GM23248 (cell line): ENCODE data around the gene SST. TPM values are rescaled to one million over a fixed set of nuclear protein-coding genes. Genes with fewer than 3 reads are reported as not detected.

Experiments used
- DNase-seq: peaks from one replicate; pipeline ENCODE4 v3.0.0-alpha.2; 2015
- H2AFZ ChIP-seq: fragments of 200-600 bp; sonication (generic); 2 replicates; pipeline ENCODE4 v1.6.1; 2016; ENCODE audit warnings: antibody characterized with exemption
- H3F3A ChIP-seq: fragments of 200-600 bp; sonication (generic); 2 replicates; pipeline ENCODE4 v1.6.1; 2016; ENCODE audit warnings: mild to moderate bottlenecking, antibody characterized with exemption, mixed run types; ENCODE audit not compliant: insufficient read depth
- H3K27ac ChIP-seq: fragments of 200-600 bp; sonication (generic); 2 replicates; pipeline ENCODE4 v1.5.1; 2016; ENCODE audit warnings: mild to moderate bottlenecking
- H3K27me3 ChIP-seq: fragments of 200-600 bp; sonication (generic); replicated peaks from 2 replicates; pipeline ENCODE4 v1.6.1; 2016; ENCODE audit warnings: mild to moderate bottlenecking; ENCODE audit not compliant: insufficient read depth
- H3K36me3 ChIP-seq: fragments of 200-600 bp; sonication (generic); 2 replicates; pipeline ENCODE4 v1.6.1; 2016; ENCODE audit warnings: low read depth, mild to moderate bottlenecking
- H3K4me1 ChIP-seq: fragments of 200-600 bp; sonication (generic); 2 replicates; pipeline ENCODE4 v1.6.1; 2016; ENCODE audit warnings: mild to moderate bottlenecking; ENCODE audit not compliant: insufficient read depth
- H3K4me2 ChIP-seq: fragments of 200-600 bp; sonication (generic); one replicate; pipeline ENCODE4 v1.6.1; 2016; ENCODE audit warnings: mild to moderate bottlenecking; ENCODE audit not compliant: unreplicated experiment
- H3K4me3 ChIP-seq: fragments of 200-600 bp; sonication (generic); 2 replicates; pipeline ENCODE4 v1.5.1; 2016; ENCODE audit warnings: mild to moderate bottlenecking
- H3K79me2 ChIP-seq: fragments of 200-600 bp; sonication (generic); 2 replicates; pipeline ENCODE4 v1.6.1; 2016; ENCODE audit warnings: mild to moderate bottlenecking; ENCODE audit not compliant: insufficient read depth
- H3K9ac ChIP-seq: fragments of 200-600 bp; sonication (generic); 2 replicates; pipeline ENCODE4 v1.6.1; 2016; ENCODE audit warnings: mild to moderate bottlenecking
- H3K9me2 ChIP-seq: fragments of 200-600 bp; sonication (generic); 2 replicates; pipeline ENCODE4 v1.6.1; 2016; ENCODE audit warnings: mixed run types, mild to moderate bottlenecking, moderate library complexity; ENCODE audit not compliant: insufficient read depth
- H3K9me3 ChIP-seq: fragments of 200-600 bp; sonication (generic); one replicate; pipeline ENCODE4 v1.6.1; 2017; ENCODE audit warnings: low read depth
- H4K20me1 ChIP-seq: fragments of 200-600 bp; sonication (generic); 2 replicates; pipeline ENCODE4 v1.6.0; 2016; ENCODE audit not compliant: insufficient read depth
- EZH2 ChIP-seq: fragments of 200-600 bp; sonication (generic); IDR thresholded peaks from 2 replicates; pipeline ENCODE4 v1.6.1; 2018; ENCODE audit warnings: antibody characterized with exemption, mild to moderate bottlenecking; ENCODE audit not compliant: insufficient read depth, poor library complexity, severe bottlenecking
- EZH2phosphoT487 ChIP-seq: fragments of 200-600 bp; sonication (generic); IDR thresholded peaks from 2 replicates; pipeline ENCODE4 v1.6.1; 2018; ENCODE audit warnings: antibody characterized with exemption, moderate library complexity, mild to moderate bottlenecking, low read depth; ENCODE audit not compliant: insufficient read depth
- WGBS, 2 experiments: methylation state at CpG; one replicate each; pipeline ENCODE4 v1.1.6; 2015 to 2017; ENCODE audit warnings: low lambda C conversion rate in 2 of 2, low coverage in 1 of 2; ENCODE audit errors: missing lambda C conversion rate in 2 of 2; 5-methylcytosine and 5-hydroxymethylcytosine counted together
- in situ Hi-C: fragments of 300-500 bp; cut with MboI; formaldehyde crosslinking; loops from 2 replicates; pipeline ENCODE4 v1.15.0; 2020
- polyA plus RNA-seq: library from polyadenylated mRNA; unstranded; fragments of >200 nt; fragmentation: Nextera tagmentation; extraction: Ambion mirVana; gene quantifications from 2 replicates; pipeline ENCODE4 v1.2.1, GENCODE V29; 2016
- total RNA-seq: library from RNA; depleted of rRNA; stranded (reverse); fragments of >200 nt; shearing (Covaris generic); gene quantifications from 2 replicates; pipeline ENCODE4 v1.2.3, GENCODE V29; 2014

Gene SST
- total and polyA plus RNA-seq, 2 experiments from 2014 or later, result 3.1 TPM; not detected in 1

DNA sequence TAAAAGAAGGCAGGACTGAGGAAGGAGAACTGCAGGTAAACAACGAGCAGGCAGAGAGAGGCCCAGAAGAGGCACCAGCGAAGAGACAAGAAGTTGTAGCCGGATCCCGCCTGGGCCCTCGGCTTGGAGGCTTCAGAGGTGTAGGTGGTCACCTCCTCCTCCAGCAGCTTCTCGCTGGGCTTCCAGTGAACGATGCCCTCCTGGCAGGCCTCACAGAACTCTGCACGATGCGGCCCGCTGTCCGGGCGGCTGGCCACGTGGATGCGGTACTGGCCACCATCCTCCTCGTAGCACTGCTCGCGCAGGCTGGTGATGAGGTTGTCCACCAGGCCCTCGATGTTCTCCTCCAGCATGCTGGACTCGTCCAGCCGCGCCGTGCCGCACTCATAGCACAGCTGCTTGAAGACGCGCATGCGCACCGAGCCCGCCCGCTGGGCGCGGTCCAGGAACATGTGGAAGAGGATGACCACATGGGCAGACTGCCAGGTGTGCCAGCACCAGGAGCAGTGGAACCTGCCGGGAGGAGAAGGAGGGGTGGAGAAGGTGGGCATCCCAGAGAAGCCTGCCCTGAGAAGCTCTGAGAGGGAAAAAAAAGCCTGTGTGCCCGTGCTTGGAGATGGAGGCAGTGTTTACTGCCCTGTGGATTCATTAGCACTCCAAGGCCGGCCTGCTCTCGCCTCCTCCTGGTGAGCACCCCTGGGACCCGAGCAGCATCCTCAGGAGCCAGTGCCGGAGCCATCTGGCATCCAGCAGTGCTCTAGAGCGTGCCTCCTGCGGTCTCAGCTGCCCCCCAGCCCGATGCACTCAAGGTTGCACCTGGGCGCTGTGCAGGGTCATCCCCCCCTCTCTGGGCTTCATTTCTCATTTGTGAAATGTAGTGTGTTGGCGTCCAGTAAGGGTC lies 28.6 kb upstream of the SST start:
- H3K79me2 ChIP-seq, result no peaks in the 10 kb centered on the region
- H3K4me1 ChIP-seq, result no peaks in the 10 kb centered on the region
- TF ChIP-seq EZH2, result no peak
- no peak for TF ChIP-seq EZH2phosphoT487
- H3K4me2 ChIP-seq, result no peak overlapping the region
- no peaks in the 10 kb centered on the region for H3K36me3 ChIP-seq
- no peaks in the 10 kb centered on the region for H3K9me3 ChIP-seq
- no peak overlapping the region for H3K9ac ChIP-seq
- no peaks in the 10 kb centered on the region for H3F3A ChIP-seq
- in situ Hi-C loops, result loop anchor here (25.0 kb wide), 1 partner anchor 861 kb away; the partner anchor contains the start of gene ADIPOQ
- no peak overlapping the region for H3K27ac ChIP-seq
- peaks cover 13% of the 10 kb centered on the region; the same call in 1 of the 2 replicates for H3K27me3 ChIP-seq
- no peaks in the 10 kb centered on the region for H3K9me2 ChIP-seq
- H2AFZ ChIP-seq, result no peak overlapping the region
- WGBS, 2 experiments, result 79 to 81% methylated on average over 29 to 42 of the region's 42 CpGs
- no peaks in the 10 kb centered on the region for H4K20me1 ChIP-seq
- H3K4me3 ChIP-seq, result no peak overlapping the region
- no peak for DNase-seq

DNA sequence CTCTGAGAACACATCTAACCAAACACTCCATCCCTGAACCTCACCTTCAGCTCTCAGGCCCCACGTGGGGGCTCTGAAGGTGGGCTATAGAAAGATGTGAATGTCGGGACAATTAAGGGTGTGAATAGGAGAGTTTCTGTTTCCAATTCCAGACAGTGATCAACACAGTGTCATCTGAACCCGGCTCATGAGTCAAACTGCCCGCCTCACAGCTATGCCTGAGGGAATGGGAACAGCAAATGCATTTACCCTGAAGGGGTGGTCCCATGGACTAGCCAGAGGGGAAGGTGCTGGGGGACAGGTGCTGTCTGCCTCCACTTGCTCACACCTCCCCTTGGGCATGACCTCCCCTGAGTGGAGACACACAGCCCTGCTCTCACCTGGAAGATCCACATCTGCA lies 25.8 kb upstream of the SST start:
- Histone ChIP-seq H3K4me2 (no peak overlapping the region), H3K9me2 (no peaks in the 10 kb centered on the region), H3K4me1 (no peaks in the 10 kb centered on the region), H3K27ac (no peak overlapping the region), H3K9ac (no peak overlapping the region), H3K79me2 (no peaks in the 10 kb centered on the region), H2AFZ (no peak overlapping the region), H4K20me1 (no peaks in the 10 kb centered on the region), H3K36me3 (no peaks in the 10 kb centered on the region), H3F3A (no peaks in the 10 kb centered on the region), H3K27me3 (peaks cover 15% of the 10 kb centered on the region; the same call in 1 of the 2 replicates), H3K4me3 (no peak overlapping the region), H3K9me3 (no peaks in the 10 kb centered on the region)
- 25 to 26% methylated on average over 4 of the region's 4 CpGs for WGBS, 2 experiments
- TF ChIP-seq EZH2, result no peak
- TF ChIP-seq EZH2phosphoT487, result no peak
- DNase-seq, result peak; percentile 22
- in situ Hi-C loops, result loop anchor here (25.0 kb wide), 1 partner anchor 859 kb away; the partner anchor contains the start of gene ADIPOQ

DNA sequence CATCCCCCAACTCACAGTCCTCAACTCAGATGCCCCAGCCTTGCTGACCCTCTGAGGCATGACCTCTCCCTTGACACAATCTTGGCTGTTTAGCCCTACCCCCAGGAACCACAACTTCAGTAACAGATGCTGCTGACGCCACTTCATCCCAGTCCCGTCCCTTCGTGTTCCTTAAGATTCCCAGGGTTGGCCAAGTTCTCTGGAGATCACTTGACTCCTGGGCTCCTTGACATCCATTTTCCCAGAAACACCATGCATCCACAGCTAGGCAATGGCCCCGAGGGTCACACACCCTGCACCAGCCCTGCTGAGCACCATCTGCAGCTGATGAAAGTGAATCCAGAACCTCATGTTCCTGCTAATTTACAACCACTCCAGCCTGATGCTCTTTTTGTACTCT lies 25.3 kb upstream of the SST start:
- Histone ChIP-seq H3K27ac (no peak overlapping the region), H3K27me3 (peaks cover 18% of the 10 kb centered on the region; the same call in 1 of the 2 replicates), H3K79me2 (no peaks in the 10 kb centered on the region), H3K9me3 (no peaks in the 10 kb centered on the region), H3K4me2 (no peak overlapping the region), H3K9me2 (no peaks in the 10 kb centered on the region), H3K36me3 (no peaks in the 10 kb centered on the region), H3K4me3 (no peak overlapping the region), H3K9ac (no peak overlapping the region), H4K20me1 (no peaks in the 10 kb centered on the region), H3K4me1 (no peaks in the 10 kb centered on the region), H3F3A (no peaks in the 10 kb centered on the region), H2AFZ (no peak overlapping the region)
- no peak for DNase-seq
- WGBS, 2 experiments, result 41 to 57% methylated on average over 4 of the region's 4 CpGs
- in situ Hi-C loops, result loop anchor here (25.0 kb wide), 1 partner anchor 858 kb away; the partner anchor contains the start of gene ADIPOQ
- TF ChIP-seq EZH2phosphoT487 (no peak), EZH2 (no peak)

DNA sequence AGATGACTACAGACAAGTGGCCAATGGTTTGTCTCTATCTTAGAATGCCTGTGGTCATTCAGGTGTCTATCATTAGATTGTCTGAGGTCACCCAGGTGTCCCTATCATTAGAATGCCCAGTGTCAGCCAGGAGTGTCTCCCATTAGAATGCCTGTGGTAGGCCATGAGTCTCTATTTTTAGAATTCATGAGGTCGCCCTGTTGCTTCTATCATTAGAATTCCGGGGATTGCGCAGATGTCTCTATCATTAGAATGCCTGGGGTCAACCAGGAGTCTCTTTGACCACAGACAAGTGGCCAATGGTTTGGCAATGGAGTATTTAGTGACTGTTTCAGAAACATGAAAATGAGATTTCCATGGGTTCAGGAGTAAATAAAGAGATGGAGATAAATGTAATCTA lies 24.6 kb upstream of the SST start:
- no peak for TF ChIP-seq EZH2phosphoT487
- no peak for TF ChIP-seq EZH2
- Histone ChIP-seq H3K79me2 (no peaks in the 10 kb centered on the region), H3K36me3 (no peaks in the 10 kb centered on the region), H3K27ac (no peak overlapping the region), H4K20me1 (no peaks in the 10 kb centered on the region), H3K9me2 (no peaks in the 10 kb centered on the region), H3F3A (no peaks in the 10 kb centered on the region), H2AFZ (no peak overlapping the region), H3K4me2 (no peak overlapping the region), H3K9me3 (no peaks in the 10 kb centered on the region), H3K27me3 (peaks cover 18% of the 10 kb centered on the region; the same call in 1 of the 2 replicates), H3K4me3 (no peak overlapping the region), H3K9ac (no peak overlapping the region), H3K4me1 (no peaks in the 10 kb centered on the region)
- 57 to 65% methylated on average over 3 of the region's 3 CpGs for WGBS, 2 experiments
- DNase-seq, result peak; percentile 52
- in situ Hi-C loops, result loop anchor here (25.0 kb wide), 1 partner anchor 858 kb away; the partner anchor contains the start of gene ADIPOQ
